ENCODE data around the gene TEX12. TPM values are rescaled to one million over a fixed set of nuclear protein-coding genes. Genes with fewer than 3 reads are reported as not detected.

The TEX12 gene
- total RNA-seq, 4 donors from 2014 or later, result 1.3 to 1.7 TPM; not detected in 2

GRCh38 chr11:112175599-112175952, 8.4 kb downstream of the TEX12 start:
- no peaks in the 10 kb centered on the region for H3K4me1 ChIP-seq
- TF ChIP-seq CTCF (IDR thresholded peaks at IDR 0.05) (no peak), POLR2A (IDR thresholded peaks at IDR 0.05) (no peak)
- intact Hi-C loops (cut with DNase I; ENCODE audit: low total_unique reads), result no loop called here
- H3K27ac ChIP-seq, result peak overlapping the region; percentile 69 to 75
- no peaks in the 10 kb centered on the region for H3K27me3 ChIP-seq
- no peak for DNase-seq
- H3K9me3 ChIP-seq, result no peaks in the 10 kb centered on the region
- H3K36me3 ChIP-seq, result no peaks in the 10 kb centered on the region
- peak overlapping the region; percentile 15 to 16 for H3K4me3 ChIP-seq

- intact Hi-C loops (cut with DNase I; ENCODE audit: low total_unique reads), result no loop called here
- no peak for DNase-seq
- H3K9me3 ChIP-seq, result no peaks in the 10 kb centered on the region
- TF ChIP-seq CTCF (IDR thresholded peaks at IDR 0.05), result no peak
- no peak for TF ChIP-seq POLR2A (IDR thresholded peaks at IDR 0.05)
- no peaks in the 10 kb centered on the region for H3K36me3 ChIP-seq
- no peaks in the 10 kb centered on the region for H3K27me3 ChIP-seq
- H3K4me3 ChIP-seq, result peak overlapping the region; percentile 15 to 16
- peak overlapping the region; percentile 69 to 75 for H3K27ac ChIP-seq
- no peaks in the 10 kb centered on the region for H3K4me1 ChIP-seq
Observed at GRCh38 chr11:112176077-112176476, 8.9 kb downstream of the TEX12 start.

- TF ChIP-seq CTCF (IDR thresholded peaks at IDR 0.05), result no peak
- no peak for TF ChIP-seq POLR2A (IDR thresholded peaks at IDR 0.05)
- Histone ChIP-seq H3K27ac (peak overlapping the region in 1 of 2 donors; percentile 14), H3K4me1 (no peaks in the 10 kb centered on the region), H3K9me3 (no peaks in the 10 kb centered on the region), H3K4me3 (no peak overlapping the region), H3K36me3 (no peaks in the 10 kb centered on the region), H3K27me3 (no peaks in the 10 kb centered on the region)
- intact Hi-C loops (cut with DNase I; ENCODE audit: low total_unique reads), result no loop called here
- no peak for DNase-seq
Observed at GRCh38 chr11:112177589-112177988, 10.4 kb downstream of the TEX12 start.

- Histone ChIP-seq H3K36me3 (no peaks in the 10 kb centered on the region), H3K4me1 (no peaks in the 10 kb centered on the region), H3K27ac (no peak overlapping the region), H3K4me3 (no peak overlapping the region), H3K9me3 (no peaks in the 10 kb centered on the region), H3K27me3 (no peaks in the 10 kb centered on the region)
- no peak for DNase-seq
- TF ChIP-seq CTCF (IDR thresholded peaks at IDR 0.05), result no peak
- TF ChIP-seq POLR2A (IDR thresholded peaks at IDR 0.05), result no peak
- intact Hi-C loops (cut with DNase I; ENCODE audit: low total_unique reads), result no loop called here
Observed at GRCh38 chr11:112178428-112178827, 11.3 kb downstream of the TEX12 start.

GRCh38 chr11:112178936-112179335, 11.8 kb downstream of the TEX12 start:
- no peaks in the 10 kb centered on the region for H3K36me3 ChIP-seq
- no peak for DNase-seq
- H3K4me1 ChIP-seq, result no peaks in the 10 kb centered on the region
- TF ChIP-seq CTCF (IDR thresholded peaks at IDR 0.05), result no peak
- TF ChIP-seq POLR2A (IDR thresholded peaks at IDR 0.05), result no peak
- no peaks in the 10 kb centered on the region for H3K9me3 ChIP-seq
- H3K27ac ChIP-seq, result no peak overlapping the region
- intact Hi-C loops (cut with DNase I; ENCODE audit: low total_unique reads), result no loop called here
- H3K4me3 ChIP-seq, result no peak overlapping the region
- no peaks in the 10 kb centered on the region for H3K27me3 ChIP-seq

All from uterus (tissue), 4 donors.